Suprapubic skin (tissue), 3 donors: ENCODE measurements around the gene TANC1.

Source experiments
- POLR2AphosphoS5 ChIP-seq, 3 donors: sonication (generic); formaldehyde crosslinking; IDR thresholded peaks; one replicate each; pipeline ENCODE4 v1.6.1; 2017; ENCODE audit warnings: antibody characterized with exemption in 3 of 3
- TF ChIP-seq, protein P1 (sequence below), 2 donors: fragments of 200-600 bp in 1 of 2; fragments of 450-650 bp in 1 of 2; sonication (generic) in 1 of 2; IDR thresholded peaks; one replicate each; pipeline ENCODE4 v1.5.1; 2016 to 2019; ENCODE audit warnings: antibody characterized with exemption in 2 of 2, mild to moderate bottlenecking in 1 of 2, moderate library complexity in 1 of 2

GRCh38 chr2:159032146-159032545 is 63.7 kb downstream of the TANC1 start:
- TF ChIP-seq, protein P1, sequence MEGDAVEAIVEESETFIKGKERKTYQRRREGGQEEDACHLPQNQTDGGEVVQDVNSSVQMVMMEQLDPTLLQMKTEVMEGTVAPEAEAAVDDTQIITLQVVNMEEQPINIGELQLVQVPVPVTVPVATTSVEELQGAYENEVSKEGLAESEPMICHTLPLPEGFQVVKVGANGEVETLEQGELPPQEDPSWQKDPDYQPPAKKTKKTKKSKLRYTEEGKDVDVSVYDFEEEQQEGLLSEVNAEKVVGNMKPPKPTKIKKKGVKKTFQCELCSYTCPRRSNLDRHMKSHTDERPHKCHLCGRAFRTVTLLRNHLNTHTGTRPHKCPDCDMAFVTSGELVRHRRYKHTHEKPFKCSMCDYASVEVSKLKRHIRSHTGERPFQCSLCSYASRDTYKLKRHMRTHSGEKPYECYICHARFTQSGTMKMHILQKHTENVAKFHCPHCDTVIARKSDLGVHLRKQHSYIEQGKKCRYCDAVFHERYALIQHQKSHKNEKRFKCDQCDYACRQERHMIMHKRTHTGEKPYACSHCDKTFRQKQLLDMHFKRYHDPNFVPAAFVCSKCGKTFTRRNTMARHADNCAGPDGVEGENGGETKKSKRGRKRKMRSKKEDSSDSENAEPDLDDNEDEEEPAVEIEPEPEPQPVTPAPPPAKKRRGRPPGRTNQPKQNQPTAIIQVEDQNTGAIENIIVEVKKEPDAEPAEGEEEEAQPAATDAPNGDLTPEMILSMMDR (IDR thresholded peaks at IDR 0.05): no peak
- no peak for TF ChIP-seq POLR2AphosphoS5 (IDR thresholded peaks at IDR 0.05)
